Ureter (tissue), 1 donor: ENCODE results near the gene FGF8. TPM values are rescaled to one million over a fixed set of nuclear protein-coding genes. Genes with fewer than 3 reads are reported as not detected.

ENCODE experiments used
- DNase-seq: peaks from one replicate; pipeline ENCODE4 v3.0.0-alpha.2; 2020; ENCODE audit warnings: low spot score
- total RNA-seq: library from RNA; stranded (reverse); gene quantifications from one replicate; pipeline ENCODE4 v1.2.4, GENCODE V29; 2023
- donor health status: DM: yes; HTN: yes; CAD: no.

The FGF8 gene
- total RNA-seq, 1 donor from 2014 or later = not detected

- no peak for DNase-seq
These were observed 43.8 kb downstream of the FGF8 start for GRCh38 chr10:101732096-101732495.

GRCh38 chr10:101726115-101726387 lies 49.9 kb downstream of the FGF8 start:
- DNase-seq = no peak

GRCh38 chr10:101725296-101726114 lies 50.4 kb downstream of the FGF8 start:
- no peak for DNase-seq

GRCh38 chr10:101724446-101724845 lies 51.5 kb downstream of the FGF8 start:
- DNase-seq = no peak

GRCh38 chr10:101723176-101723575 lies 52.7 kb downstream of the FGF8 start:
- no peak for DNase-seq

GRCh38 chr10:101721806-101722205 lies 54.1 kb downstream of the FGF8 start:
- no peak for DNase-seq

GRCh38 chr10:101720606-101721230 lies 55.2 kb downstream of the FGF8 start:
- DNase-seq = no peak

Other genes with a start within 250 kb of the FGF8 start
- gene POLL, start 187.9 kb downstream of the FGF8 start, total RNA-seq = 35.9 TPM
- 18.0 TPM for gene DPCD, start 187.8 kb downstream of the FGF8 start, total RNA-seq
- gene FBXW4, start 80.9 kb downstream of the FGF8 start, total RNA-seq = 94.5 TPM
- 45.7 TPM for gene NPM3, start 7.3 kb upstream of the FGF8 start, total RNA-seq
- gene OGA, start 42.3 kb upstream of the FGF8 start, total RNA-seq = 193 TPM
- gene KCNIP2, start 67.7 kb upstream of the FGF8 start, total RNA-seq = 5.7 TPM